B cell (primary cell): ENCODE data around the gene EEFSEC. TPM values are rescaled to one million over a fixed set of nuclear protein-coding genes. Genes with fewer than 3 reads are reported as not detected.

Experiments used
- ATAC-seq: fragments of 200-7000 bp; cut with Tn5 transposase; one replicate; pipeline ENCODE4 v1.10.0; 2021; ENCODE audit warnings: low read depth, mild to moderate bottlenecking, moderate number of reproducible peaks, moderate library complexity
- CTCF ChIA-PET: fragments of 350-600 bp; sonication (Branson Sonifier 250); formaldehyde crosslinking; loops from one replicate; lab custom pipeline; 2021; ENCODE audit warnings: antibody characterized with exemption, inconsistent platforms; lab: Charles Lee
- POLR2A ChIA-PET: fragments of 350-600 bp; sonication (Branson Sonifier 250); formaldehyde crosslinking; loops from one replicate; lab custom pipeline; 2021; ENCODE audit warnings: antibody characterized with exemption; lab: Charles Lee
- DNase-seq: peaks from one replicate; pipeline ENCODE4 v3.0.0; 2013
- H2AFZ ChIP-seq: 2 replicates; pipeline ENCODE4 v1.6.1; 2012; ENCODE audit warnings: mild to moderate bottlenecking, low read depth, low read length; ENCODE audit not compliant: insufficient read depth, poor library complexity, severe bottlenecking
- H3K27ac ChIP-seq, 2 donors: 1 replicate in 1 of 2; 2 replicates in 1 of 2; pipeline ENCODE4 v1.5.1; 2012 to 2013; ENCODE audit warnings: low read length in 2 of 2, mild to moderate bottlenecking in 2 of 2, moderate library complexity in 1 of 2
- H3K27me3 ChIP-seq, 4 experiments: fragments of 200-600 bp in 1 of 4; sonication (generic) in 1 of 4; replicated peaks in 1 of 4; 1 replicate in 2 of 4; 2 replicates in 2 of 4; pipeline versions ENCODE4 v1.6.1 to v1.7.0; 2013 to 2016; ENCODE audit warnings: low read length in 3 of 4, mild to moderate bottlenecking in 2 of 4, mixed read lengths in 1 of 4, moderate library complexity in 1 of 4; ENCODE audit not compliant: insufficient read depth in 4 of 4, control insufficient read depth in 3 of 4; ENCODE audit errors: control extremely low read depth in 1 of 4
- H3K36me3 ChIP-seq, 2 experiments: replicated peaks in 1 of 2; 1 replicate in 1 of 2; 2 replicates in 1 of 2; pipeline versions ENCODE4 v1.6.1 to v1.7.1; 2013; ENCODE audit warnings: low read length in 1 of 2; ENCODE audit not compliant: insufficient read depth in 2 of 2, control insufficient read depth in 1 of 2; ENCODE audit errors: control extremely low read depth in 1 of 2, extremely low read depth in 1 of 2
- H3K4me1 ChIP-seq, 2 donors: fragments of 200-600 bp in 1 of 2; sonication (generic) in 1 of 2; 1 replicate in 1 of 2; 2 replicates in 1 of 2; pipeline versions ENCODE4 v1.5.1 to v1.6.1; 2013 to 2017; ENCODE audit warnings: low read length in 2 of 2; ENCODE audit not compliant: control insufficient read depth in 2 of 2, insufficient read depth in 2 of 2
- H3K4me2 ChIP-seq: replicated peaks from 2 replicates; pipeline ENCODE3; 2012; ENCODE audit warnings: mild to moderate bottlenecking, low read depth, low read length; ENCODE audit not compliant: poor library complexity, severe bottlenecking
- H3K4me3 ChIP-seq, 5 experiments: fragments of 200-600 bp in 1 of 5; sonication (generic) in 1 of 5; 1 replicate in 3 of 5; 2 replicates in 2 of 5; pipeline versions ENCODE4 v1.5.1 to v1.7.0; 2011 to 2016; ENCODE audit warnings: low read length in 4 of 5, mild to moderate bottlenecking in 4 of 5, low read depth in 2 of 5, control low read depth in 1 of 5, moderate library complexity in 1 of 5; ENCODE audit not compliant: insufficient read depth in 1 of 5; ENCODE audit errors: control extremely low read depth in 1 of 5, extremely low read depth in 1 of 5
- H3K79me2 ChIP-seq: fragments of 200-600 bp; sonication (generic); one replicate; pipeline ENCODE4 v1.6.0; 2016; ENCODE audit warnings: low read length; ENCODE audit not compliant: control insufficient read depth, insufficient read depth
- H3K9ac ChIP-seq: fragments of 200-600 bp; sonication (generic); 2 replicates; pipeline ENCODE4 v1.6.1; 2017; ENCODE audit warnings: mild to moderate bottlenecking, low read length, moderate library complexity
- H3K9me3 ChIP-seq, 3 donors: one replicate each; pipeline versions ENCODE4 v1.6.1 to v1.7.1; 2013; ENCODE audit warnings: low read length in 2 of 3; ENCODE audit not compliant: control insufficient read depth in 2 of 3, insufficient read depth in 1 of 3; ENCODE audit errors: control extremely low read depth in 1 of 3
- H4K20me1 ChIP-seq: 2 replicates; pipeline ENCODE4 v1.6.0; 2012; ENCODE audit warnings: mild to moderate bottlenecking, low read length; ENCODE audit not compliant: insufficient read depth, control insufficient read depth, poor library complexity, severe bottlenecking
- H3K27ac Mint-ChIP-seq: one replicate; pipeline ENCODE4 v1.8.0; 2021; ENCODE audit warnings: mixed read lengths
- H3K27me3 Mint-ChIP-seq: one replicate; pipeline ENCODE4 v1.8.0; 2021; ENCODE audit warnings: mixed read lengths
- H3K4me1 Mint-ChIP-seq: one replicate; pipeline ENCODE4 v1.8.0; 2021; ENCODE audit warnings: mixed read lengths
- H3K4me3 Mint-ChIP-seq: one replicate; pipeline ENCODE4 v1.8.0; 2021; ENCODE audit warnings: mixed read lengths
- H3K9me3 Mint-ChIP-seq: one replicate; pipeline ENCODE4 v1.8.0; 2022; ENCODE audit warnings: mixed read lengths; ENCODE audit not compliant: insufficient read depth
- EZH2 ChIP-seq: IDR thresholded peaks from 2 replicates; pipeline ENCODE4 v1.6.1; 2012; ENCODE audit warnings: borderline replicate concordance, low read depth, mild to moderate bottlenecking, moderate library complexity, low read length; ENCODE audit not compliant: insufficient read depth, poor library complexity, severe bottlenecking
- WGBS: methylation state at CpG from one replicate; pipeline ENCODE4 v1.1.5; 2013; ENCODE audit warnings: missing lambda C conversion rate; ENCODE audit not compliant: insufficient coverage; 5-methylcytosine and 5-hydroxymethylcytosine counted together
- intact Hi-C: fragments of 100-400 bp; cut with micrococcal nuclease; formaldehyde crosslinking; loops from one replicate; pipeline ENCODE4 v1.10.0; 2022
- polyA plus RNA-seq: library from polyadenylated mRNA; depleted of rRNA; stranded (reverse); fragments of >200 nt; gene quantifications from 2 replicates; pipeline ENCODE4 v1.2.3, GENCODE V29; 2012
- total RNA-seq, 2 donors: library from RNA; stranded (reverse); fragments of 120-200 nt in 1 of 2; gene quantifications; 1 replicate in 1 of 2; 2 replicates in 1 of 2; pipeline versions ENCODE4 v1.2.3 to v1.2.4, GENCODE V29; 2013 to 2022
- TF ChIP-seq, protein P1 (sequence below): fragments of 200-600 bp; IDR thresholded peaks from one replicate; pipeline ENCODE4 v1.8.0; 2022; ENCODE audit warnings: antibody characterized with exemption, mild to moderate bottlenecking

EEFSEC gene
- total and polyA plus RNA-seq, 2 donors (not counting 1 experiment from before 2014, with no cell fraction given), result 17.9 to 18.4 TPM

- Histone ChIP-seq H2AFZ (no peak overlapping the region), H3K9me3 (peaks cover 0 to 9% (median 0%) of the 10 kb centered on the region in 3 donors), H3K4me3 (no peak overlapping the region), H3K9ac (no peak overlapping the region), H3K4me1 (no peaks in the 10 kb centered on the region), H3K79me2 (no peaks in the 10 kb centered on the region), H3K4me2 (no peak overlapping the region), H3K27ac (no peak overlapping the region), H4K20me1 (no peaks in the 10 kb centered on the region), H3K36me3 (no peaks in the 10 kb centered on the region), H3K27me3 (no peaks in the 10 kb centered on the region)
- intact Hi-C loops, result no loop called here
- Mint-ChIP-seq H3K27ac (no peak overlapping the region), H3K9me3 (no peaks in the 10 kb centered on the region), H3K27me3 (no peaks in the 10 kb centered on the region), H3K4me3 (no peak overlapping the region), H3K4me1 (no peaks in the 10 kb centered on the region)
- DNase-seq, result no peak
- POLR2A ChIA-PET, result no interaction called here
- TF ChIP-seq, protein P1, sequence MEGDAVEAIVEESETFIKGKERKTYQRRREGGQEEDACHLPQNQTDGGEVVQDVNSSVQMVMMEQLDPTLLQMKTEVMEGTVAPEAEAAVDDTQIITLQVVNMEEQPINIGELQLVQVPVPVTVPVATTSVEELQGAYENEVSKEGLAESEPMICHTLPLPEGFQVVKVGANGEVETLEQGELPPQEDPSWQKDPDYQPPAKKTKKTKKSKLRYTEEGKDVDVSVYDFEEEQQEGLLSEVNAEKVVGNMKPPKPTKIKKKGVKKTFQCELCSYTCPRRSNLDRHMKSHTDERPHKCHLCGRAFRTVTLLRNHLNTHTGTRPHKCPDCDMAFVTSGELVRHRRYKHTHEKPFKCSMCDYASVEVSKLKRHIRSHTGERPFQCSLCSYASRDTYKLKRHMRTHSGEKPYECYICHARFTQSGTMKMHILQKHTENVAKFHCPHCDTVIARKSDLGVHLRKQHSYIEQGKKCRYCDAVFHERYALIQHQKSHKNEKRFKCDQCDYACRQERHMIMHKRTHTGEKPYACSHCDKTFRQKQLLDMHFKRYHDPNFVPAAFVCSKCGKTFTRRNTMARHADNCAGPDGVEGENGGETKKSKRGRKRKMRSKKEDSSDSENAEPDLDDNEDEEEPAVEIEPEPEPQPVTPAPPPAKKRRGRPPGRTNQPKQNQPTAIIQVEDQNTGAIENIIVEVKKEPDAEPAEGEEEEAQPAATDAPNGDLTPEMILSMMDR, result no peak
- no peak for TF ChIP-seq EZH2
- no peak for ATAC-seq
- CTCF ChIA-PET, result no interaction called here
- no CpG with 5 or more reads among the region's 2 CpGs for WGBS
Measured at GRCh38 chr3:128418900-128419299, 265.6 kb downstream of the EEFSEC start.

- no peak overlapping the region for H3K9ac ChIP-seq
Measured at GRCh38 chr3:128419311-128419710, 266.0 kb downstream of the EEFSEC start.

More at GRCh38 chr3:128419311-128419710, 266.0 kb downstream of the EEFSEC start:
- Histone ChIP-seq H3K4me3 (no peak overlapping the region), H3K9me3 (peaks cover 0 to 9% (median 0%) of the 10 kb centered on the region in 3 donors), H3K79me2 (no peaks in the 10 kb centered on the region), H3K4me1 (no peaks in the 10 kb centered on the region), H4K20me1 (no peaks in the 10 kb centered on the region), H3K4me2 (no peak overlapping the region), H3K27me3 (no peaks in the 10 kb centered on the region), H2AFZ (no peak overlapping the region), H3K27ac (no peak overlapping the region), H3K36me3 (no peaks in the 10 kb centered on the region)
- CTCF ChIA-PET, result no interaction called here
- H3K27ac Mint-ChIP-seq, result no peak overlapping the region
- H3K9me3 Mint-ChIP-seq, result no peaks in the 10 kb centered on the region
- H3K4me3 Mint-ChIP-seq, result no peak overlapping the region
- TF ChIP-seq, protein P1, result no peak
- TF ChIP-seq EZH2, result no peak
- POLR2A ChIA-PET, result no interaction called here
- no peaks in the 10 kb centered on the region for H3K4me1 Mint-ChIP-seq
- ATAC-seq (no peak), DNase-seq (no peak)
- intact Hi-C loops, result no loop called here
- H3K27me3 Mint-ChIP-seq, result no peaks in the 10 kb centered on the region
- 100% methylated on average over 4 of the region's 4 CpGs for WGBS
